ENCODE results near the gene TMEM80. TPM values are rescaled to one million over a fixed set of nuclear protein-coding genes. Genes with fewer than 3 reads are reported as not detected.
"Not testable (repeated sequence)": the region's sequence is repeated elsewhere in the genome, so short reads cannot be mapped to it uniquely, and the experiment has no call there.

Gene TMEM80
- total RNA-seq, 2 donors from 2014 or later, result 18.4 to 36.6 TPM

- H3K27ac ChIP-seq, result no peak overlapping the region
- H3K9me3 ChIP-seq, result no peaks in the 10 kb centered on the region
- intact Hi-C loops (cut with DNase I), result no loop called here
- TF ChIP-seq CTCF (IDR thresholded peaks at IDR 0.05), result no peak
- H3K36me3 ChIP-seq, result no peaks in the 10 kb centered on the region
- H3K4me3 ChIP-seq, result no peak overlapping the region
- no peak for DNase-seq
- H3K4me1 ChIP-seq, result no peaks in the 10 kb centered on the region
- no peak overlapping the region for H3K9ac ChIP-seq (ENCODE audit: low read depth in 2 of 2, low read length in 2 of 2)
- no peaks in the 10 kb centered on the region for H3K27me3 ChIP-seq
Observed at GRCh38 chr11:680970-681369, 14.6 kb upstream of the TMEM80 start.

- Histone ChIP-seq H3K4me1 (peaks cover 4% of the 10 kb centered on the region), H3K27me3 (no peaks in the 10 kb centered on the region), H3K9ac (ENCODE audit: low read depth in 2 of 2, low read length in 2 of 2) (no peak overlapping the region), H3K27ac (no peak overlapping the region), H3K36me3 (no peaks in the 10 kb centered on the region), H3K4me3 (no peak overlapping the region), H3K9me3 (no peaks in the 10 kb centered on the region)
- no peak for TF ChIP-seq CTCF (IDR thresholded peaks at IDR 0.05)
- intact Hi-C loops (cut with DNase I), result no loop called here
- DNase-seq, result no peak
Observed at GRCh38 chr11:686451-687243, 9.0 kb upstream of the TMEM80 start.

- TF ChIP-seq CTCF (IDR thresholded peaks at IDR 0.05), result no peak
- Histone ChIP-seq H3K27ac (no peak overlapping the region), H3K4me3 (no peak overlapping the region), H3K36me3 (no peaks in the 10 kb centered on the region), H3K27me3 (no peaks in the 10 kb centered on the region), H3K9me3 (no peaks in the 10 kb centered on the region), H3K9ac (ENCODE audit: low read depth in 2 of 2, low read length in 2 of 2) (no peak overlapping the region), H3K4me1 (peaks cover 4% of the 10 kb centered on the region)
- intact Hi-C loops (cut with DNase I), result no loop called here
- DNase-seq, result no peak
Observed at GRCh38 chr11:687751-688150, 7.9 kb upstream of the TMEM80 start.

GRCh38 chr11:688681-689080 is 6.9 kb upstream of the TMEM80 start:
- Histone ChIP-seq H3K27me3 (no peaks in the 10 kb centered on the region), H3K4me3 (no peak overlapping the region), H3K27ac (no peak overlapping the region), H3K9ac (ENCODE audit: low read depth in 2 of 2, low read length in 2 of 2) (no peak overlapping the region), H3K9me3 (no peaks in the 10 kb centered on the region), H3K36me3 (no peaks in the 10 kb centered on the region), H3K4me1 (peaks cover 9% of the 10 kb centered on the region)
- no peak for TF ChIP-seq CTCF (IDR thresholded peaks at IDR 0.05)
- no peak for DNase-seq
- intact Hi-C loops (cut with DNase I), result no loop called here

GRCh38 chr11:689625-690024 is 6.0 kb upstream of the TMEM80 start:
- intact Hi-C loops (cut with DNase I), result no loop called here

GRCh38 chr11:690244-690643 is 5.4 kb upstream of the TMEM80 start:
- H3K36me3 ChIP-seq; DNase-seq; H3K4me3 ChIP-seq; H3K27me3 ChIP-seq; H3K9ac ChIP-seq (ENCODE audit: low read depth in 2 of 2, low read length in 2 of 2); H3K9me3 ChIP-seq; intact Hi-C loops (cut with DNase I): not testable (repeated sequence)
- Histone ChIP-seq H3K4me1 (peaks cover 11% of the 10 kb centered on the region), H3K27ac (peak overlapping the region; percentile 40)

More at GRCh38 chr11:689625-690024, 6.0 kb upstream of the TMEM80 start:
- no peaks in the 10 kb centered on the region for H3K27me3 ChIP-seq
- no peak overlapping the region for H3K27ac ChIP-seq
- no peak for TF ChIP-seq CTCF (IDR thresholded peaks at IDR 0.05)
- no peaks in the 10 kb centered on the region for H3K9me3 ChIP-seq
- H3K4me3 ChIP-seq, result no peak overlapping the region
- H3K4me1 ChIP-seq, result peaks cover 11% of the 10 kb centered on the region
- H3K36me3 ChIP-seq, result no peaks in the 10 kb centered on the region
- no peak overlapping the region for H3K9ac ChIP-seq (ENCODE audit: low read depth in 2 of 2, low read length in 2 of 2)
- DNase-seq, result no peak
